ENCODE data around the gene RAB8B. TPM values are rescaled to one million over a fixed set of nuclear protein-coding genes. Genes with fewer than 3 reads are reported as not detected.

Gene RAB8B
- total and polyA plus RNA-seq, 5 experiments from 2014 or later = 35.1 to 79.6 (median 40.7) TPM

DNA sequence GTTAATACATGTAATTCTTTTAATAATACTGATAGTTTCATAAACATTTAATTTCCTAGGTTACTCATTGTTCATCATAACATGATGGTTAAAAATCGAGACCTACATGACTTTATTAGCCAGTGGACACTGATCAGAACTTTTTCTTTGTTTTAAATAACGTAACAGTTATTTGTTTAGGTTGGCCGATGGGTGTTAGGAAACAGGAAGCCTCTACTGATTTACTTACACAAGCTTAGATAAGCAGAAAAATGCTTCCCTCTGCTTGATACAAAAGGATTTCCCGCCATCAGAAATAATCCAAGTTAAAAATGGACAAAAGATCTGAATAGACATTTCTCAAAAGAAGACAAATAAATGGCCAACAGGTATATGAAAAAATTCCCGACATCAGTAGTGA is 71.4 kb downstream of the RAB8B start:
- H3K4me3 Mint-ChIP-seq = no peak overlapping the region
- H3K4me1 Mint-ChIP-seq = peaks cover 1 to 6% (median 3%) of the 10 kb centered on the region in 4 donors
- no peak for DNase-seq
- H3K27me3 Mint-ChIP-seq = no peaks in the 10 kb centered on the region
- peaks cover 0 to 70% (median 24%) of the 10 kb centered on the region in 3 donors for H3K36me3 Mint-ChIP-seq
- ATAC-seq = no peak
- H3K9me3 Mint-ChIP-seq = no peaks in the 10 kb centered on the region
- peak overlapping the region in 3 of 10 donors; percentile 16 to 44 (median 29) for H3K27ac Mint-ChIP-seq
- POLR2A ChIA-PET = interaction anchor here (0.6 kb wide), 1 partner anchor 98 kb away, joined by 5 read pairs; no protein-coding TSS in a partner anchor

DNA sequence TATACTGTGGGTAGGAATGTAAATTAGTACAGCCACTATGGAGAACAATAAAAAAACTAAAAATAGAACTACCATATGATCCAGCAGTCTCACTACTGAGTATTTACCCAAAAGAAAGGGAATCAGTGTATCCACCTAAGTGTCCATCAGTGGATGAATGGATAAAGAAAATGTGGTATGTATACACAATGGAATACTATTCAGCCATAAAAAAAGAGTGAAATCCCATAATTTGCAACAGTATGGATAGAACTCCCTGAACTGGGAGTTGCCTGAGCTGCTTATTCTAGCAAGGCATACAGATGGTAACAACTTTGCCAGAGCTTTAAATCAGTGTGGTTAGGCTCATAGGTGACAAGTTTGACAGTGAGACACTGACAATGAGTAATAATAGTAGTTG is 71.9 kb downstream of the RAB8B start:
- peaks cover 0 to 65% (median 23%) of the 10 kb centered on the region in 3 donors for H3K36me3 Mint-ChIP-seq
- DNase-seq = no peak
- no peak for ATAC-seq
- peak overlapping the region in 3 of 10 donors; percentile 13 to 44 (median 29) for H3K27ac Mint-ChIP-seq
- H3K4me3 Mint-ChIP-seq = no peak overlapping the region
- no peaks in the 10 kb centered on the region for H3K9me3 Mint-ChIP-seq
- peaks cover 1 to 6% (median 2%) of the 10 kb centered on the region in 4 donors for H3K4me1 Mint-ChIP-seq
- H3K27me3 Mint-ChIP-seq = no peaks in the 10 kb centered on the region
- POLR2A ChIA-PET = interaction anchor here (0.6 kb wide), 2 partner anchors 31 to 99 kb away, joined by 3 to 5 read pairs; no protein-coding TSS in a partner anchor

DNA sequence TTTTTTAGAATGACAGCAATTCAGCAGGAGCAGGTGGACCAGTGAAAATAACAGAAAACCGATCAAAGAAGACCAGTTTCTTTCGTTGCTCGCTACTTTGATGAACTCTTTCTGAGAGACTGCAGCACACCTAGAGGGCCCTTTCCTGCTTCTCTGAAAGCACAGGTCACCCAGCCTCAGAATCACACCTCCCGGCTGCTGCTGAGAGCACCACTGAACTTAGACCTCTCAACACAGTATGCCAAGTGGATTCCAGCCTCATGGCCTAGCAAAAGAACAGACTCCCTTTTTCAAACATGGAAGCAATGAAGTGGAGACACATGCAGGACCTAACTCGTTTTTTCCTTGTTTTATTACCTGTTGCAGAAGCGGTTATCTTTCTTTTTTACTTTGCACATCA is 74.1 kb downstream of the RAB8B start:
- H3K4me3 Mint-ChIP-seq = no peak overlapping the region
- peak overlapping the region in 5 of 10 donors; percentile 11 to 77 (median 58) for H3K27ac Mint-ChIP-seq
- peaks cover 0 to 6% (median 1%) of the 10 kb centered on the region in 4 donors for H3K4me1 Mint-ChIP-seq
- ATAC-seq (no peak), DNase-seq (no peak)
- peaks cover 0 to 64% (median 19%) of the 10 kb centered on the region in 3 donors for H3K36me3 Mint-ChIP-seq
- POLR2A ChIA-PET = no interaction called here
- H3K9me3 Mint-ChIP-seq = no peaks in the 10 kb centered on the region
- H3K27me3 Mint-ChIP-seq = no peaks in the 10 kb centered on the region

DNA sequence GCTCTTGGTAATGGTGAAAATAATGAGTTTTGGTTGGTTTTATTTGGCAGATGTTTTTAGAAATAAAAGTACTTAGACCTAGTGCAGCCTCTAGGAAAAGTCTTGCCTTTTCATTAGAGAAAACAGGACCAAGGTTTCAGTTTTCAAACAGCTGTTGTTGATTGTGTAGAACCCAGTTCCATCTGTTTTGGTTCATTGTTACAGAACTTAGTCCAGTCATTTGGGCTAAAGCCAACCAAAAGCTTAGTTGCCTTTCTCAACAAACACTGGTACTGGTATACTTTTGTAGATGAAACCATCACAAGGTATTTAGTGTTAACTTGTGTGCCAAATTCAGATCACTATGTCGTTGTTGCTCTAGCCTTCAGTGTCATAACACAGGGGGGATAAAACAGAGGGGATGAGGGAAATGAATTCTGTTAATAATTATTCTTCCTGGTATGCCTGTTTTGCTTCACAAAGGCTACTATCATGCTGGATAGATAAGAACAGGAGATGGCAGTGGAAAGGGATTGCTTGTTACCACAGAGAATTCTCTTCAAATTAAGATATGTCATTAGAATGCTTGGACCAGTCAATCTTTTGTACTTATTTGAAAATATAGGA is 75.4 kb downstream of the RAB8B start:
- Mint-ChIP-seq H3K27me3 (no peaks in the 10 kb centered on the region), H3K4me1 (peaks cover 1 to 10% (median 6%) of the 10 kb centered on the region in 4 donors), H3K27ac (peak overlapping the region in 1 of 10 donors; percentile 13), H3K9me3 (no peaks in the 10 kb centered on the region), H3K36me3 (peaks cover 0 to 59% (median 21%) of the 10 kb centered on the region in 3 donors), H3K4me3 (no peak overlapping the region)
- no peak for DNase-seq
- POLR2A ChIA-PET = no interaction called here
- ATAC-seq = no peak

DNA sequence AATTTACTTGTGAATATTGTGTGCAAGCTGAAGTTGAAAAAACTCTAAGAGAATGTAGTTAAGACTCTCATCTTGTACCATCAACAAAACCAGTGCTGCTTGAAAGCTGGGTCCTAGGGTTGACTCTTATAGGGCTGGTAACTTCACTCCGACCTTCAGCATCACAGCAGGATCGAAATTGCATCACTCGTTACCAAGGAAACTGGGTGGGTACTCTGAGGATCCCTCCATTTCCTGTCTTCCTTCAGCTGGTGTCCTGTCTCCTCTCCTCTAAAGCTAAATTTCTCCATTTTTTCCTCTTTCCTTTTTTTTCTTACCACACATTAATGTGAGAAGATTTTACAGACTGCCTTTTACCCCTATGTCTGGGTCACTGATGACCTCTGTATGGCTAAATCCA is 85.0 kb downstream of the RAB8B start:
- ATAC-seq = no peak
- Mint-ChIP-seq H3K9me3 (no peaks in the 10 kb centered on the region), H3K27ac (peak overlapping the region in 9 of 10 donors; percentile 33 to 88 (median 72)), H3K36me3 (peaks cover 0 to 6% (median 0%) of the 10 kb centered on the region in 3 donors), H3K27me3 (no peaks in the 10 kb centered on the region), H3K4me3 (peak overlapping the region in 6 of 10 donors; percentile 4 to 35 (median 8)), H3K4me1 (peaks cover 9 to 46% (median 36%) of the 10 kb centered on the region in 4 donors)
- POLR2A ChIA-PET = interaction anchor here (1.5 to 2.0 kb wide), 2 partner anchors 78 to 81 kb away, joined by 5 to 7 read pairs; no protein-coding TSS in a partner anchor
- DNase-seq = peak in 2 of 10 donors; percentile 11 to 33

DNA sequence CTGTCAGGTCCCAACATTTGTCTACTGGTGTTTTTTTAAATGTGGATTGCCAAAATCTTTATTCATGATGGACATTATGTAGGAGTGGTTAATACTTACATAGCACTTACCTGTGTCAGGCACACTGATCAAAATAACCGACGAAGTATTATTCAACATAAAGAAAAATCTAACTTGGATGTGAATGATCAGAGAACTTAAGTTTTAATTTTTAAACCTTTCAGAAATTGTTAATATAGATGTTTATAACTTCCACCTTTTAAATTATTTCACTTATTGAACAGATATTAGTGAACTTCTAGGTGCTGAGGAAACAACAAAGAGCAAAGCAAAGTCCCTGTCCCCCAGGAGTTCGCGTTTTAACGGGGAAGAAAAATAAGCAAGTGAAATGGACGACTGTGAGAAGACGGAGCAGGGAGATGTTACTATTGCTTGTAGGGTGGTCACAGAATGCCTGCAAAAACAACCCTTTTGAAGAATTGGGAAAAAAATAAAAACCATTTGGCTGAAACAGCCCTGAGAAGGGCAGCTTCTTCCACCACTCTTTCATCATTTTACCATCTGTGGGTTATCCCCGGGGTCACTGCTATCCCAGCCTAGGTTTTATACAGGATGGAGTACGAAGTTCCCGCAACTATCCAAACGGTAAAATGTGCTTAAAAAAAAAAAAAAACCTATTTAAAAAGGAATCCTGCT is 87.1 kb downstream of the RAB8B start:
- no peaks in the 10 kb centered on the region for H3K9me3 Mint-ChIP-seq

DNA sequence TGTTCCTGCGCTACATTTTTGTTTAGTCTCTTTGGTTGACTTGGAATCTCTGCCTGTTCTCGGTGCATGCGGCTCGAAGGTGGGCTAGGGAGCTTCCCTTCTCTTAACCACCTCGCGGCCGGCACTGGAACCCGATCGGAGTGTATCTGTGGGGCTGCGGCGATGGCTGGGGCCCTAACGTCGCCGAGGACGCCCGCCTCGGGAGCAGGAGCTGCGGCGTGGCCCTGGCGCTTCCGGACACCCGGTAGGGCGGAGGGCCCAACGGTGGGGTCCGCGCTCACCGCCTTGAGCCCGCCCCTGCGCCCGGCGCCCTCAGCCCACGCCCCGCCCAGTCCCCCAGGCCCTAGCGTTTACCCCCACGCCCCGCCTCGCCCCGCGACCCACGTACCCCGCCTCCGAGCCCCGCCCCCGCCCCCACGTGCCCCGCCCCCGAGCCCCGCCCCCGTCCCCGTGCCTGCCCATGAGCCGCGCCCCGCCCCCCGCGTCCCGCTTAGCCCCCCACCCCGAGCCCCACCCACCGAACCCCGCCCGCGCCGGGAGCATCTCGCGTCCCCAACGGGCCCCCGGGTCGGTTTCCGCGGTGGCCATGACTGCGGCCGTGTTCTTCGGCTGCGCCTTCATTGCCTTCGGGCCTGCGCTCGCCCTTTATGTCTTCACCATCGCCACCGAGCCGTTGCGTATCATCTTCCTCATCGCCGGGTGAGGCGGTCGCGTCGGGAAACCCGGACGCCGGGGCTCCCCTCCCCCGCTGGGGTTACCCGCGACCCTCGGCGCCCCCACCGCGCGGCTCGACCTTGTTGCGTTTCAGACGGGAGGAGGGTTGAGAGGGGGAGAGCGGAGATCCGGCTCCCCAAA is 87.9 kb downstream of the RAB8B start, which contains the start of gene APH1B:
Gene APH1B, plus strand, starts transcription at position 568 of the 855 bp plus-strand sequence. Its CDS starts 19 bp downstream, at position 587.
- Mint-ChIP-seq H3K27ac (peak within 1 kb of the TSS; percentile 76 to 95 (median 90)), H3K9me3 (no peaks in the 10 kb centered on the region), H3K4me3 (peak within 1 kb of the TSS; percentile 82 to 94 (median 92)), H3K36me3 (peaks cover 0 to 12% (median 0%) of the 10 kb centered on the region in 3 donors), H3K27me3 (no peaks in the 10 kb centered on the region), H3K4me1 (peaks cover 9 to 50% (median 37%) of the 10 kb centered on the region in 4 donors)
- POLR2A ChIA-PET = interaction anchor here (0.6 to 4.0 kb wide), 17 partner anchors 15 to 288 kb away, joined by 3 to 36 read pairs (median 4); partner anchors contain the start of genes RAB8B and RPS27L
- ATAC-seq (peak; percentile 84 to 87), DNase-seq (peak; percentile 64 to 90 (median 78))

More for the DNA sequence above, 87.1 kb downstream of the RAB8B start:
- Mint-ChIP-seq H3K27me3 (no peaks in the 10 kb centered on the region), H3K4me3 (peak overlapping the region; percentile 82 to 94 (median 92)), H3K36me3 (peaks cover 0 to 12% (median 0%) of the 10 kb centered on the region in 3 donors), H3K4me1 (peaks cover 9 to 50% (median 37%) of the 10 kb centered on the region in 4 donors), H3K27ac (peak overlapping the region; percentile 67 to 95 (median 90))
- POLR2A ChIA-PET = interaction anchor here (0.6 to 4.0 kb wide), 13 partner anchors 16 to 228 kb away, joined by 3 to 36 read pairs (median 4); partner anchors contain the start of gene RPS27L
- ATAC-seq = peak in 1 of 2 donors; percentile 0
- DNase-seq = peak in 1 of 10 donors; percentile 6

DNA sequence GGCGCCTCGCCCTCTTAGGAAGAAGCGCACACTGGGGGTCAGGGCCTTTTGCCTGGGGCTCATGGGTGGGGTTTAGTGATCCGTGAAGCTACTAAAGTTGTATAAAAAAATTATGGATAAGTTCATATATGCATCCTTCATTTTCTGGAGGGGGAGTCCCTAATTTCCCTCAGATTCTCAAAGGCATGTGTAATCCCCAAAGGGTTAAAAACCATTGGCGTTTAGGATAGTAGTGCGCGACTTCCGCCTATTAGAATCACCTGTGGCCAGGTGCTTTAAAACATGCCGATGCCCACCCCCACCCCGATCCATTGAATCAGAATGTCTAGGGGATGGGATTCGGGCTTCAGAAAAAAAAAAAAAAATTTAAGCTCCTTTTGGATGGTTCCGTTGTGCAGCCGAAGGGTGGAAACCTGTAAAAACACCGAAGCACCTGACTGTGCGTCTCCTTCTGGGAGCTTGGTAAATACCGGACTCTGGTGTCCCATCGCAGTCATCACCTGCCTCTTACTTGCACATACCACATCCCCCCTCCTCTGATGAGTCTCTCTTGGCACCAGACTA is 88.6 kb downstream of the RAB8B start:
- ATAC-seq = no peak
- H3K4me1 Mint-ChIP-seq = peaks cover 9 to 50% (median 37%) of the 10 kb centered on the region in 4 donors

DNA sequence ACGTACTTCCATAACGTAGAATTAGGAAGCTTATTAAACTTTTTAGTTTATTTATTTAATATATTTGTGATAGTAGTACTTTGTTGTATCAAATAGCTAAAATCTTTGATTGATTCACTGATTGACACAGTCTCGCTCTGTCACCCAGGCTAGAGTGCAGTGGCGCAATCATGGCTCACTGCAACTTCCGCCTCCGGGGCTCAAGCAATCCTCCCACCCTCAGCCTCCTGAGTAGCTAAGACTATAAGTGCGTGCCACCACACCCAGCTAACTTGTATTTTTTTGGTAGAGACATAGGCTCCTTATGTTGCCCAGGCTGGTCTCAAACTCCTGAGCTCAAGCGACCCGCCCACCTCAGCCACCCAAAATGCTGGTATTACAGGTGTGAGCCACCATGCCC is 93.7 kb downstream of the RAB8B start:
- POLR2A ChIA-PET = interaction anchor here (0.5 to 1.7 kb wide), 2 partner anchors 86 to 92 kb away, joined by 3 read pairs; no protein-coding TSS in a partner anchor
- Mint-ChIP-seq H3K27me3 (no peaks in the 10 kb centered on the region), H3K36me3 (peaks cover 0 to 55% (median 11%) of the 10 kb centered on the region in 3 donors), H3K27ac (peak overlapping the region in 4 of 10 donors; percentile 6 to 53 (median 42)), H3K4me3 (no peak overlapping the region), H3K4me1 (peaks cover 6 to 29% (median 14%) of the 10 kb centered on the region in 4 donors), H3K9me3 (no peaks in the 10 kb centered on the region)
- ATAC-seq = no peak
- DNase-seq = no peak

More for the DNA sequence above, 88.6 kb downstream of the RAB8B start:
- Mint-ChIP-seq H3K36me3 (peaks cover 0 to 12% (median 0%) of the 10 kb centered on the region in 3 donors), H3K9me3 (no peaks in the 10 kb centered on the region), H3K4me3 (peak overlapping the region; percentile 54 to 91 (median 84)), H3K27me3 (no peaks in the 10 kb centered on the region), H3K27ac (peak overlapping the region; percentile 9 to 90 (median 88))
- POLR2A ChIA-PET = interaction anchor here (0.7 to 4.0 kb wide), 10 partner anchors 83 to 287 kb away, joined by 3 to 36 read pairs (median 4); partner anchors contain the start of genes RAB8B and RPS27L
- DNase-seq = no peak

DNA sequence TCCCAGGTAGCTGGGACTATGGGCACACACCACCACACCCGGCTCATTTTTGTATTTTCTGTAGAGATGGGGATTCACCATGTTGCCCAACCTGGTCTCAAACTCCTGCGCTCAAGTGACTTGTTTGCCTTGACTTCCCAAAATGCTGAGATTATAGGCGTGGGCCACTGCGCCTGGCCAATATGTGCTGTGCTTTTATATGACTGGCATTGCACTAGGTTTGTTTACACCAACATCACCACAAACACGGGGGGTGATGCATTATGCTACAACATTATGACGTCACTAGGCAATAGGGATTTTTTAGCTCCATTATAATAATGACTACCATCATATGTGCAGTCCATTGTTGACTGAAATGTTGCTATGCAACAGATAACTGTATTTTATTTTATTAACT is 94.9 kb downstream of the RAB8B start:
- DNase-seq (no peak), ATAC-seq (no peak)
- Mint-ChIP-seq H3K36me3 (peaks cover 0 to 57% (median 11%) of the 10 kb centered on the region in 3 donors), H3K4me1 (peaks cover 4 to 22% (median 14%) of the 10 kb centered on the region in 4 donors), H3K27ac (no peak overlapping the region), H3K9me3 (no peaks in the 10 kb centered on the region), H3K4me3 (no peak overlapping the region), H3K27me3 (no peaks in the 10 kb centered on the region)
- POLR2A ChIA-PET = no interaction called here

DNA sequence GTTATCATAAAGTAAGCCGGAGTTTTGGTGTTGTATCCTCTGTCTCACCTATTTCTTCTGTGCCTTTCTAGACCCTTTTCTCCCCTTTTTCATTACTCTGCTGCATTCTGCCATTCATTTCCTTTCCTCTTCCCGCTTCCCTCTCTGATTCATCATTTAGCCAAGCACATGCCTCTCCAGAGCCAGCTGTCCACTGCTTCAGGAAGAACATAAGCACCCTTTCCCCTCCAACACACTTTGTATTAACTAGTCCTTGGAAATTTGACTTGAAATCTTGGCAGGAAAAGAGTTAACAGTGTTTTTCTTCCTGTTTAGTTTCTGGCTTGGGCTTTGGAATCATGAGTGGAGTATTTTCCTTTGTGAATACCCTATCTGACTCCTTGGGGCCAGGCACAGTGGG is 97.7 kb downstream of the RAB8B start:
- POLR2A ChIA-PET = no interaction called here
- H3K4me1 Mint-ChIP-seq = peaks cover 4 to 15% (median 12%) of the 10 kb centered on the region in 4 donors
- no peak for ATAC-seq
- no peaks in the 10 kb centered on the region for H3K9me3 Mint-ChIP-seq
- no peaks in the 10 kb centered on the region for H3K27me3 Mint-ChIP-seq
- H3K36me3 Mint-ChIP-seq = peaks cover 0 to 61% (median 18%) of the 10 kb centered on the region in 3 donors
- no peak overlapping the region for H3K4me3 Mint-ChIP-seq
- peak overlapping the region in 2 of 10 donors; percentile 1 to 7 for H3K27ac Mint-ChIP-seq
- DNase-seq = no peak
